PC-3 (cell line): ENCODE data around the gene DOK3. TPM values are rescaled to one million over a fixed set of nuclear protein-coding genes. Genes with fewer than 3 reads are reported as not detected.

Experiments
- ATAC-seq: fragments of 200-7000 bp; cut with Tn5 transposase; 2 replicates; pipeline ENCODE4 v1.9.1; 2020; ENCODE audit warnings: mild to moderate bottlenecking, moderate library complexity
- BruUV-seq: library from RNA; stranded (reverse); fragments of 400-500 nt; replicated peaks from 2 replicates; lab custom pipeline; 2021; lab: Mats Ljungman, UMichigan
- CTCF ChIA-PET: fragments of 300-600 bp; sonication (Branson Sonifier 250); formaldehyde crosslinking; loops from one replicate; lab custom pipeline; 2022; ENCODE audit warnings: antibody characterized with exemption; lab: Charles Lee
- POLR2A ChIA-PET: fragments of 300-600 bp; sonication (Branson Sonifier 250); formaldehyde crosslinking; loops from one replicate; lab custom pipeline; 2022; ENCODE audit warnings: antibody characterized with exemption; ENCODE audit not compliant: unreplicated experiment; lab: Charles Lee
- DNase-seq: peaks from one replicate; pipeline ENCODE4 v3.0.0-alpha.2; 2015
- H2AFZ ChIP-seq: fragments of 300-600 bp; sonication (generic); 2 replicates; pipeline ENCODE4 v1.6.0; 2016; ENCODE audit warnings: antibody characterized with exemption, low read length
- H3F3A ChIP-seq: fragments of 300-600 bp; sonication (generic); one replicate; pipeline ENCODE4 v1.6.0; 2017; ENCODE audit warnings: antibody characterized with exemption, low read length, control low read depth, mild to moderate bottlenecking; ENCODE audit not compliant: unreplicated experiment
- H3K27ac ChIP-seq: fragments of 300-600 bp; sonication (generic); 2 replicates; pipeline ENCODE4 v1.5.1; 2016; ENCODE audit warnings: mild to moderate bottlenecking, low read length
- H3K27me3 ChIP-seq: fragments of 300-600 bp; sonication (generic); 2 replicates; pipeline ENCODE4 v1.6.1; 2016; ENCODE audit warnings: low read length, mixed read lengths
- H3K36me3 ChIP-seq: fragments of 300-600 bp; sonication (generic); 2 replicates; pipeline ENCODE4 v1.6.1; 2016; ENCODE audit warnings: low read depth, mixed run types, low read length, mixed read lengths
- H3K4me1 ChIP-seq: fragments of 300-600 bp; sonication (generic); 2 replicates; pipeline ENCODE4 v1.5.1; 2016; ENCODE audit warnings: low read length; ENCODE audit not compliant: insufficient read depth
- H3K4me2 ChIP-seq: fragments of 300-600 bp; sonication (generic); 2 replicates; pipeline ENCODE4 v1.6.0; 2016; ENCODE audit warnings: low read length
- H3K4me3 ChIP-seq: fragments of 300-600 bp; sonication (generic); 2 replicates; pipeline ENCODE4 v1.5.1; 2016; ENCODE audit warnings: mild to moderate bottlenecking, low read length, mixed read lengths
- H3K79me2 ChIP-seq: fragments of 300-600 bp; sonication (generic); 2 replicates; pipeline ENCODE4 v1.6.1; 2017; ENCODE audit warnings: low read length, mixed read lengths
- H3K9ac ChIP-seq: fragments of 300-600 bp; sonication (generic); 2 replicates; pipeline ENCODE4 v1.6.0; 2016; ENCODE audit warnings: mild to moderate bottlenecking, low read length
- H3K9me2 ChIP-seq: fragments of 300-600 bp; sonication (generic); replicated peaks from 2 replicates; pipeline ENCODE4 v1.6.1; 2016; ENCODE audit warnings: mixed run types, low read length, mixed read lengths
- H3K9me3 ChIP-seq: fragments of 300-600 bp; sonication (generic); 2 replicates; pipeline ENCODE4 v1.6.1; 2016; ENCODE audit warnings: low read length, mixed read lengths
- H4K20me1 ChIP-seq: fragments of 300-600 bp; sonication (generic); 2 replicates; pipeline ENCODE4 v1.6.1; 2016; ENCODE audit warnings: low read length, mixed read lengths
- EZH2 ChIP-seq: fragments of 300-600 bp; sonication (generic); IDR thresholded peaks from one replicate; pipeline ENCODE4 v1.6.1; 2017; ENCODE audit warnings: antibody characterized with exemption, mild to moderate bottlenecking, low read length; ENCODE audit not compliant: unreplicated experiment
- EZH2phosphoT487 ChIP-seq: fragments of 300-600 bp; sonication (generic); IDR thresholded peaks from 2 replicates; pipeline ENCODE4 v1.6.1; 2018; ENCODE audit warnings: mild to moderate bottlenecking, antibody characterized with exemption, low read length, borderline replicate concordance
- intact Hi-C: fragments of 100-400 bp; cut with micrococcal nuclease; formaldehyde crosslinking; loops from 2 replicates; pipeline ENCODE4 v1.9.0; 2023
- total RNA-seq: library from RNA; depleted of rRNA; stranded (reverse); fragments of >200 nt; gene quantifications from 2 replicates; pipeline ENCODE4 v1.2.3, GENCODE V29; 2014
- TF ChIP-seq, protein P1 (sequence below): fragments of 300-600 bp; sonication (generic); conservative IDR thresholded peaks from 2 replicates; pipeline ENCODE4 v1.5.1; 2017; ENCODE audit warnings: antibody characterized with exemption, low read depth, mild to moderate bottlenecking, low read length

DOK3 gene
- total RNA-seq, 1 experiment from 2014 or later, result 6.2 TPM

DNA sequence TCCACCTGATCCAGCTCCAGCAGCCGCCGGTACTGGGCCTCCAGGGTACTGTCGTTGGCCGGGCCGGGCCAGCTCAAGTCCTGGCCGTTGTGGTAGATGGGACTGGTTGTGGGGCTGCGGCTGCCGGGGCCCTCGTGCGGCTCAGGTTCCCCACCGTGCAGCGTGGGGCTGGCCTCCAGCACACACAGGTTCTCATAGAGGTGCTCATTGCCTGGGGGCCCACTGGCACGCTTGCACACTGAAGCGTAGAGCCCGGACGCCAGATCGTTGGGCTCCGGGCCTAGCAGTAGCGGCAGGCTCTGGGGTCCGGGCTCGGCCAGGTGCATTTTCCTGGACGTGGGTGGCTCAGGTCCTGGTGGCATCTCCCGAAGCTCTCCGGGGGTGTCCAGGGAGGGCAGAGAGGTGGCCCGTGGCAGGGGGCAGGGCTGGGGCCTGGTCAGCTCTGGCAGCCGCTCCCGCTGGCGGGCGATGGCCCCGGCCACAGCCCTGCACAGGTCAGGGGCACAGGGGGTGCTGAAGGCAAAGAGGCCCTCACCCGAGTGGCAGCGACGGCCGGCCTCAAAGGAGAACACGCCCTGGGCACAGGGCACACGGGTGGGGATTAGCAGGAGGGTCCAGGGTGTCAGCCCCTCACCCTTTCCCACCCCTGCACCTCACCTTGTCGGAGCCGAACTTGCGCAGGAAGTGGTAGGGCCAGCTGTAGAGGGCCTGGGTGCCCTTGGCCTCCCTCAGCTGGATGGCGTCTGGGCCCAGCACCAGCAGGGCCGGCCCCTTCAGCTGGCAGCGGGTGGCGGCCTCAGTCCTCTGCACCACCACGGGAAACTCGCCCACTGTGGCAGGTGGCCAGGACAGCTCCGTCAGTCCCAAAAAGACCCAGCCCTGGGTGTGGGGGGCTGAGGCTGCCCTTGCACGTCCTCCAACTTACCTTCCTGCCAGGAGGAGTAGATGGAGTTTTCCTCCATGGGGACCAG lies 5.3 kb downstream of the DOK3 start:
- no peaks in the 10 kb centered on the region for H4K20me1 ChIP-seq
- H3K9ac ChIP-seq, result no peak overlapping the region
- no peaks in the 10 kb centered on the region for H3K27me3 ChIP-seq
- ChIA-PET CTCF (no interaction called here), POLR2A (no interaction called here)
- ATAC-seq (no peak), DNase-seq (no peak)
- no peaks in the 10 kb centered on the region for H3K36me3 ChIP-seq
- H3K27ac ChIP-seq, result no peak overlapping the region
- no peak overlapping the region for H3K4me2 ChIP-seq
- H3K4me1 ChIP-seq, result no peaks in the 10 kb centered on the region
- H3K4me3 ChIP-seq, result no peak overlapping the region
- intact Hi-C loops, result loop anchor here (5.0 kb wide), 1 partner anchor 392 kb away; no protein-coding TSS in a partner anchor
- H3K79me2 ChIP-seq, result no peaks in the 10 kb centered on the region
- no peak overlapping the region for H2AFZ ChIP-seq
- H3F3A ChIP-seq, result no peaks in the 10 kb centered on the region
- H3K9me3 ChIP-seq, result no peaks in the 10 kb centered on the region
- no peak for TF ChIP-seq EZH2phosphoT487
- TF ChIP-seq, protein P1, sequence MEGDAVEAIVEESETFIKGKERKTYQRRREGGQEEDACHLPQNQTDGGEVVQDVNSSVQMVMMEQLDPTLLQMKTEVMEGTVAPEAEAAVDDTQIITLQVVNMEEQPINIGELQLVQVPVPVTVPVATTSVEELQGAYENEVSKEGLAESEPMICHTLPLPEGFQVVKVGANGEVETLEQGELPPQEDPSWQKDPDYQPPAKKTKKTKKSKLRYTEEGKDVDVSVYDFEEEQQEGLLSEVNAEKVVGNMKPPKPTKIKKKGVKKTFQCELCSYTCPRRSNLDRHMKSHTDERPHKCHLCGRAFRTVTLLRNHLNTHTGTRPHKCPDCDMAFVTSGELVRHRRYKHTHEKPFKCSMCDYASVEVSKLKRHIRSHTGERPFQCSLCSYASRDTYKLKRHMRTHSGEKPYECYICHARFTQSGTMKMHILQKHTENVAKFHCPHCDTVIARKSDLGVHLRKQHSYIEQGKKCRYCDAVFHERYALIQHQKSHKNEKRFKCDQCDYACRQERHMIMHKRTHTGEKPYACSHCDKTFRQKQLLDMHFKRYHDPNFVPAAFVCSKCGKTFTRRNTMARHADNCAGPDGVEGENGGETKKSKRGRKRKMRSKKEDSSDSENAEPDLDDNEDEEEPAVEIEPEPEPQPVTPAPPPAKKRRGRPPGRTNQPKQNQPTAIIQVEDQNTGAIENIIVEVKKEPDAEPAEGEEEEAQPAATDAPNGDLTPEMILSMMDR, result no peak
- TF ChIP-seq EZH2, result no peak
- no peaks in the 10 kb centered on the region for H3K9me2 ChIP-seq
- no TSS peak for BruUV-seq

- CTCF ChIA-PET, result no interaction called here
- DNase-seq, result no peak
- Histone ChIP-seq H3K4me3 (no peak overlapping the region), H3F3A (no peaks in the 10 kb centered on the region), H3K4me2 (no peak overlapping the region), H2AFZ (no peak overlapping the region), H3K36me3 (no peaks in the 10 kb centered on the region), H3K9me3 (no peaks in the 10 kb centered on the region), H3K27ac (no peak overlapping the region), H3K4me1 (no peaks in the 10 kb centered on the region), H3K27me3 (no peaks in the 10 kb centered on the region), H3K79me2 (no peaks in the 10 kb centered on the region), H3K9me2 (no peaks in the 10 kb centered on the region), H3K9ac (no peak overlapping the region), H4K20me1 (no peaks in the 10 kb centered on the region)
- no TSS peak for BruUV-seq
- TF ChIP-seq, protein P1, result no peak
- TF ChIP-seq EZH2 (no peak), EZH2phosphoT487 (no peak)
- POLR2A ChIA-PET, result no interaction called here
- intact Hi-C loops, result loop anchor here (5.0 kb wide), 1 partner anchor 391 kb away; no protein-coding TSS in a partner anchor
- ATAC-seq, result no peak
Observed at GRCh38 chr5:177503351-177504085, 6.1 kb downstream of the DOK3 start.
